Vein endothelial cell (primary cell): ENCODE data around the gene GMPR2. TPM values are rescaled to one million over a fixed set of nuclear protein-coding genes. Genes with fewer than 3 reads are reported as not detected.

Experiments used
- small RNA-seq: library from RNA; depleted of rRNA; stranded (forward); fragments of <200 nt; gene quantifications from one replicate; pipeline ENCODE3, GENCODE V24; 2012
- total RNA-seq: library from RNA; depleted of rRNA; stranded (reverse); fragments of >200 nt; gene quantifications from 2 replicates; pipeline ENCODE4 v1.2.3, GENCODE V29; 2012

Gene GMPR2
- total RNA-seq: 67.4 and 69.9 TPM in 2 replicates

DNA sequence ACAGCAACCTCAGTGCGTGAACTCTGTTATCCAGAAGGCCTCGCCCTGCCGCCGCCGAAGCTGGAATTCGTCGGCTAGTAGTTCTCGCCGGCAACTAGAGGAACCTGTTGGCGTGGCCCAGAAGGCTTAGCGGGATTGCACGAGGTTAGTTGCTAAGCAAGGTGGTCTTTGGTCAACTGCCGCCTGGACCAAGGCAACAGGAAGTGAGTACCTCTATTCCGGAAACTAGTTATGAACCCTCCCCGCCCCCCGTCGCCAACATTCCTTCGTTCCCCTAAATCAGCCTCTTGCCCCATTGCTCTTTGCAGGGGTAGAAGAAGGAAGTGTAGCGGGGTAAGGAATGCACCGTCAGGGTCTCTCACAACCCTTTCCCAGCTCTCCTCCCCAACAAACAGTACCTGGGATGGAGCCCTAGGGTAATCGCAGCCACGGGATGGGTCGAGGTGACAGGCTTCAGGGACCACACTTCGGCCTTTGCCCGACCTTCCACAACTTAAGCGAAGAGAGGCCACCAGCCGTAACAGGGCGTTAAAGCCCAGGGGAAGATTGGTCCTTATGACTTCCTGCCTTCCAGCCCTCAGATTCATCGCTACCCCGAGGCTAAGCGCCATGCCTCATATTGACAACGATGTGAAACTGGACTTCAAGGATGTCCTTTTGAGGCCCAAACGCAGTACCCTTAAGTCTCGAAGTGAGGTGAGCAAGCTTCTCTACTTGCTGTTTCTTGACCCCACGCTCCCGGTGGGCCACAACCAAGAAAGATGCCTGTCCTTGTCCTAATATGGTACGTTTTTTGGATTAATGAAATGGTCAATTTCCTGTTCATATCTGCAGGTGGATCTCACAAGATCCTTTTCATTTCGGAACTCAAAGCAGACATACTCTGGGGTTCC lies at the start of gene GMPR2:
GMPR2 (plus strand) TSS at position 285 of the 893 bp plus-strand sequence; CDS start at position 610, 325 bp downstream.

DNA sequence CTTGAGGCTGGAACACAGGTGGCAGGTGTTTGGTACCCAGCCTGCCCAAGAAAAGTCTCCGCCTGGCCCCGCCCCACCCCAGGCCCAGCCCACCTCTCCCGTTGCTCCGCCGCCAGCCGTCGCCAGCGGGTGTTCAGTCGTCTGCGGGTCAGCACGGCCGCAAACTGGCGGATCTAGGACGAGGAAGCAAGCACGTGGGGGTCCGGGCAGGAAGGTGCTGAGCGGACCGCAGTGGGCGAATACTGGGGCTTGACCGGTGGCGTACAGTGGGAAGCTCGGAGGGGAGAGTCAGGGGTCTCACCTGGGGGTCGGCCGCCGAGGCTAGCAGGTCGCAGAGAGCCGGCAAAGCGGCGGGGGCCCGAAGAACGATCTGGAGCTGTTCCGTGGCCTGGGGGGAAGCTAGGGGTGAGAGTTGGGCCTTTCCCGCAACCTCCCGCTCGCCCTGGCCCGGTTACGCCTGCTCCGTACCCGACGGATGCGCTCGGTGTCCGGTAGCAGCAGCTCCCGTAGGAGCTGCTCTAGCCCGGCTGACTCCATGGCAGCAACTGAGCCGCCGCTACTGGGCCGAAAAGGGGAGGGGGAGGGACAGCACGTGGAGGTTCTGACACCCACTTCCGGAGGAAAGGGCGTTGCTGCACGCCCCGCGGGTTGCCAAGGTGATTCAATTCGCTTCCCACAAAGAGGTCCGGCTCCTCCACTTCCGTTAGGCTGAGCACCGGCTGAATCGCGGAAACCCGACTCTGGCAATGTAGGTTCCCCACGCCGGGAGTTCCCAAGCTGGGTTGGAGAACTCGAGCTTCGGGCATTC lies 44.3 kb upstream of the GMPR2 start, which contains the start of gene IPO4:
IPO4 (minus strand) TSS at position 566 of the 808 bp plus-strand sequence; CDS start at position 537, 29 bp downstream.

DNA sequence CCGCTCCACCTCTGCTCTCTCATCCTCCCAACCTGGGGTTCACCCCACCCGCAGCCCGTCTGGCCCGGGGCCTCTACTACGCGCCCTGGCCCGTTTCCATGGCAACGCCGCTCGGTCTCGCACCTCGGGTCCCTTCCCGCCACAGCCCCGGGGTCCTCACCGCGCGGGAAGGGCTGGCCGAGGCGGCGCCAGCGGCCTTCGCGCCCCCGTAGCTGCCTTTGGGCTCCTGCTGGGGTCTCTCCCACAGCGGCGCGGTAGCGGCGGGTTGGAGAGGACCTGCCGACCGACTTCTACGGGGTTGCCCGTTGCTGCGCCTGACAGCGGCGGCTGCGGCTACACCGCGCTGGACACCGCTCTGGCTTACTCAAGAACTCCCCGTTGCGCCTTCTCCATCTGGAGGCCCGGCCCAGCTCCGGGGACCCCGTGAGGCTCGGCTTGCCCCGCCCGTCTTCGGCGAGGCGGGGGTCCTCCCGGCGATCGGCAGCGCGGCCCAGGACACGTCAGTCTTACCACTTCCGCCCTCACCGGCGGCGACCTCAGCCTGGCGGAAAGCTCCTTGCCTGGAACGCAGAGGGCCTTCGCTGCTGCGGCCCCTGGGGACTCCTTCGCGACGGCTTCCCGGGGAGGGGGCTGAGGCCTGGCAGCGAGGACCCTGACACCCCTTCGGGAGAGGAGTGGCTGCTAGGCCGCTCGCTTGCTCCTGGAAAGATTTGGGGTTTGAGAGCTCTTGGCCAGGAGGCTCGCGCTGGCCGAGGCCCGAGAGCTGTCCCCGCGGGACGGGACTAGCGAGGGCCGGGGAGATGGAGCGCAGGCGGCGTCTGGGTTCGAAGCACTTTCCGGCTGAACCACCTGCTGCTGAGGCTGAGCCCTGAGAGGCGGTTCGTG lies 37.3 kb upstream of the GMPR2 start, which contains the start of gene TM9SF1:
TM9SF1 (minus strand) TSS at position 256 of the 885 bp plus-strand sequence. CDS start 422 bp downstream, outside the sequence.

DNA sequence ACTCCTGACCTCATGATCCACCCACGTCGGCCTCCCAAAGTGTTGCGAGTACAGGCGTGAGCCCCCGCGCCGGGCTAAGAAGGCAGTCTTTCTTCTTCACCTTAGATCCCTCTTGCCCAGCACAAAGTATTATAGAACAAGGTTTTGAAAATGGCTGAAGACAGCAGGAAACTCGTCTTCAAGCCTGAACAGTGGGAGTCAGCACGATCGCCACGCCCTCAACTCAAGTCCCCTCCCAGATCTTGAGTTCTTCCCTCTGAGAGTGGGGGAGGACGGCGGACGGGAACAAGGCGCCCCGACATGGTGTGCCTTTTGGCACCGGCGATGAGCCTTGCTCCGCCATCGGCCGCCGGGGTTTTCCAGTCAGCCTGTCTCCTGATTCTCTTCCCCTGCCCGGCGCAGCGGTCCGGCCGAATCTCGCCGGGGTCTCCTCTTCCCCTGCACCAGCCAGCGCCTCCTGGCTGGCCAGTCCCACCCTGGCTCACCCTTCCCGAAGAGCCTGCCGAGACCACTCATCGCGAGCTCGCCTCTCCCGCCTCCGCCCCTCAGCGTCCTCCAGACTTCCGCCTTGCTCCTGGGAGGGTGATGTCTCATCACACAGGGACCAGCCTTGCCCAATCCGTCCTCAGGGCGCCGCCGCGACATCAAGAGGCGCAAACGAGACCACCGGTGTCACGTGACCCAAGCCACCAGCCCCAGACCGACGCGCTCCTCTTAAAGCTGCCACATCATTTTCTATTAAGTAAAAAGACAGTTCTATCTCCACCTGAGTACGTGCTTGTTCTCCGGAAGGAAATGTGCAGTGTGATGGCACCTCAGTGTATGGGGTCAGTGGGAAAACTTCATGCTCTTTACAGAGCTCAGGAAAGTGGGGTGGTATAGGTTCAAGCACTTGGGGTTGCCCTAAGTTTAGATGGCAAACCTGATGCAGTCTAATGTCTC lies 19.5 kb upstream of the GMPR2 start, which contains the start of gene CHMP4A:
CHMP4A (minus strand) TSS at position 565 of the 942 bp plus-strand sequence; CDS start at position 516, 49 bp downstream.

DNA sequence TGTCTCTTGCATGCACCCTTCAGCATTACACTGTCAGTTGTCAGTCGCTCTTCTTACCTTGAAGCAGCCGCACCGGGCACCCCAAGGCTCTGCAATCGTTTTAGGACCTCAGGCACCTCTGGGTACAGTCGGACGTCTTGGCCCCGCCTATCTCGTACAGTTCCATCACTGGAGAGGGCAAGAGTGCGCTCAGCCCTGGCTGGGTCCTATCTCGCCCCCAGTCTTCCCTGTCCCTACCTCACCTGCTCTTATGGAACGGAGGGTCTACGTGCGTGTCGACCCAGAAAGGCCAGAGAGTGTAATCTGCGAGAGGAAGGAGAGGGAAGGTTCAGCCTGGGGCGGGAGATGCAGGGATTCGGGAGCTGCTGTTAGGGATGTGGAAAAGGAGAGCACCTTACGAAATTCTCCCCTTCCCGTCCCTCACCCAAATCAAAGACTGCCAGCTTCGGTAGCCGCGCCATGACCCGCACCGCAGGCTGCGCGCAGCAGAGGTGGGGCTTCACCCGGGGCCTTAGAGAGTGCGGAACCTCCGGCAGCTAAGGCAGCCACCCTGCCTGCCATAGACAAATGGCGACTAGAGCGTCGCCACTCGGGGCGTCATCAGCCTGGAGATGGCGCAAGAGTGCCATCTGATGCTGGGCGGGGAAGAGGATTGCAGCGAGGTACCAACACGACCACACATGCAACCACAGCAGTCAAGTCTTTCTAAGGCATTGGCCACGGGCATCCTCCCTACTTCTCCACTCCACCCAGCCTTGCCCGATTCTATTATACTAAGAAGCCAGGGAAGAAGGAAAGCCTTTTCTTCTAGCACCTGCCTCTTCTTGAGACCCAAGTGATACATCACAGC lies 17.0 kb upstream of the GMPR2 start, which contains the start of gene MDP1:
MDP1 (minus strand) TSS at position 572 of the 850 bp plus-strand sequence; CDS start at position 461, 111 bp downstream.

DNA sequence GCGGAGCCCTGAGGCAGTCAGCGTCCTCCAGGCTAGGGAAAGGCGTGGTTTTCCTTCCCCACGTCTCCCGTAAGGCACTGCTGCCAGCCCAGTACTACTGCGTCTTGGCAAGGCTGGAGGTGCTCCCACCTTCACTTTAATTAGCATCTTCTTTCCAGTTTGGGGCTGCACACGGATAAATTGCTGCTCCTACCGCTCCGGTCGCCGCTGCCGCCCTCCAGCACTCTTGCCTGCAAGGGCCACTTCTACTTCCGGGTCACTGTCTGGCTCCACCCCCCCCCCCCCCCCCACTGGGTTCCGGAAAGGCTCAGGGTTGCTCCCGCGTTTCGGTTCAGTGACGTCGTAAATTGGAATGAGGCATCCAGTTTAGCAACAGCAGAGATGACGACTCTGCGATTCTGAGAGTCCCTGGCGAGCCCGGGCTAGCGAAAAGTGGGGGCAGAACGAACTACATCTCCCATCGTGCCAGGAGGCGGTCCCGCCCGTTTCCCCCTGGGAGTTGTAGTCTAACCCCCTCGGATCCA lies 546 bp upstream of the GMPR2 start, which contains the start of gene NEDD8:
NEDD8 (minus strand) TSS at position 247 of the 524 bp plus-strand sequence; CDS start at position 147, 100 bp downstream.

DNA sequence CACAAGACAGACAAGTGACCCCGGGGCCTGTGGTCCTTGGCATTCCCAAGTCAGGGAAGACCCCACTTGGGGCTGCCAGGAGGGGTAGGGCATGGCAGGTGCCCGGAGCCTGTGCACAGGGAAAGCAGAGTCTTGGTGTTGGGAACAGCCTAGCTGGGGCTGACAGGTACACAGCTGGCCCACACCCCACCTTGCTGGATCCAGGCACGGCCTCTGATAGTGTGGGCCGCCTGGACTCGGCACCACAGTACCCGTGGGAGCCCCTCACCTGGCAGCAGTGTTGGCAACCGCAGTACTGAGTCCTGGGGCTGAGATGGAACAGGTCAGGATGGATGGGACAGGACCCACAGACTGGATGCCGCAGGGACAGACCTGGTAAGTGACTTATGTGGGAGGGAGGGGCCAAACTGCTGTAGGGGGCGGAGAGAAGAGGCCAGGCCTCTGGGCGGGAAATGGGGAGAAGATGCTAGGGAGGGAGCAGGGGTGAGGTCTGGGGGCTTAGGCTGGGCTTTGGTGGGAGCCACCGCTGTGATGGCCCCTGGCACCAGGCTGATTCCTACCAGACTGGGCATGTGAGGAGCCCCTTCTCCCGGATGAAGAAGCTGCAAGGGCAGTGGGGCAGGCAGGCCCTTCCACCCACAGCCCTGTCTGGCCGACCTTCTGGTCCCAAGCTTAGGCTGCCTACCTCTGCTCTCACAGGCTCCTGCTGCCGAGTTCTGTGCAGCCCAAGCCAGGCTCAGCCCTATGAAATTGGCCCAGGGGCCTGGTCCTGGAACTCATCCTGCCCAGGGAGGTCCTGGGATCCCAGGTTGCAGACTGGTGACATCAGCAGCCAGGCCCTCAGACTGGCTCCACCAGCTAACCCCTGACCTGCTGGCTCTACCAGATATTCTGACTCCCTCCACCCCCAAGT lies 30.3 kb downstream of the GMPR2 start, which contains the start of gene TGM1:
TGM1 (minus strand) TSS at position 357 of the 913 bp plus-strand sequence. CDS start 825 bp downstream, outside the sequence.

DNA sequence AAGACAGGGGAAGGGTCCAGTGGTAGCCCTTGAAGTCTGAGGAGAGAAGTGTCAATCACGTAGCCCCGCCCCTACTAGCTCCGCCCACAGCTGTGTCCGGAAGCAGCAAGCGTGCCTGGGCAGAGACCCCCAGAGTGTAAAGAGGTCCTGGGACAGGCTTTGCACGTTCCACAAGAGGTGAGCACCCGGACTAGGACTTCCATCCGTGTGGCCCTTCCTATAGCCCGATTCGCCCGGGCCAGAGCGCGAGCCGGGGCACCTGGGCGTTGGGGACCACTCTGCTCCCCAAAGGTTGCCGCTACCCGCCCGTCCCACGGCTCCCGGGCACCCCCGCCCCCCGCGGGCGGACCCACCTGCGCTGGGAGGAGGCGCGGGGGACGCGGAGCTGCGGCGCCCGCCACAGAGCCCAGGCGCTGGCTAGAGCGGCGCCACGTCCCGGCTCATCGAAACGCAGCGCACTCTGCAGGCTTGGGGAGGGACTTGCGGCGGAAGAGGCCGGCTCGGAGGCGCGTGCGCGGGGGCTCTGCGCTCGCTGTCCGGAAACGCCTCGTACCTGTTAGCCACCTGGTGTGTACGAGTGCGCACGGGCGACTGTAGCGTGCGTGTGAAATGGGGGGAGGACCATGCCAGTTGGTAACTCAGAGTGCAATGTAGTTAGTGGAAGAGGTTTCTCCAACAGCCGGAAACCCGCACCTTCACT lies 38.6 kb downstream of the GMPR2 start, which contains the start of gene RABGGTA:
RABGGTA (minus strand) TSS at position 464 of the 700 bp plus-strand sequence. CDS start 482 bp downstream, outside the sequence.

Small RNAs within 50 kb of the gene (small RNA-seq; reads per million reads assigned to genes)
- gene AL136295.4 (0.13 reads per million), gene CHMP4A (0.08 reads per million), gene MDP1 (not detected)

Other genes with a start within 250 kb of the GMPR2 start
- 8.6 and 10.8 TPM in 2 replicates for gene DHRS4L2, start 244.0 kb upstream of the GMPR2 start, total RNA-seq
- gene CARMIL3, start 180.9 kb upstream of the GMPR2 start, total RNA-seq: under 0.01 TPM in 1 of 2 replicates, not detected in the other
- gene CPNE6, start 161.4 kb upstream of the GMPR2 start, total RNA-seq: not detected in 2 replicates
- 3.0 and 8.5 TPM in 2 replicates for gene PCK2, start 138.6 kb upstream of the GMPR2 start, total RNA-seq
- gene DCAF11, start 118.2 kb upstream of the GMPR2 start, total RNA-seq: 47.0 and 51.9 TPM in 2 replicates
- gene NRL, start 118.0 kb upstream of the GMPR2 start, total RNA-seq: 0.98 and 1.1 TPM in 2 replicates
- 0.65 TPM in 1 of 2 replicates, not detected in the other for gene FITM1, start 102.3 kb upstream of the GMPR2 start, total RNA-seq
- 68.6 and 101 TPM in 2 replicates for gene PSME1, start 96.7 kb upstream of the GMPR2 start, total RNA-seq
- gene EMC9, start 91.3 kb upstream of the GMPR2 start, total RNA-seq: 8.5 and 16.3 TPM in 2 replicates
- 54.7 and 62.1 TPM in 2 replicates for gene PSME2, start 86.3 kb upstream of the GMPR2 start, total RNA-seq
- 48.3 and 60.3 TPM in 2 replicates for gene RNF31, start 85.4 kb upstream of the GMPR2 start, total RNA-seq
- 31.0 and 35.6 TPM in 2 replicates for gene IRF9, start 71.7 kb upstream of the GMPR2 start, total RNA-seq
- 1.3 and 4.1 TPM in 2 replicates for gene REC8, start 60.8 kb upstream of the GMPR2 start, total RNA-seq
- 51.3 and 58.8 TPM in 2 replicates for gene IPO4, start 44.1 kb upstream of the GMPR2 start, total RNA-seq
- 53.6 and 62.3 TPM in 2 replicates for gene TM9SF1, start 37.5 kb upstream of the GMPR2 start, total RNA-seq
- 0.10 TPM in 1 of 2 replicates, not detected in the other for gene TSSK4, start 27.2 kb upstream of the GMPR2 start, total RNA-seq
- 25.6 and 33.3 TPM in 2 replicates for gene CHMP4A, start 19.4 kb upstream of the GMPR2 start, total RNA-seq
- 9.1 TPM in 2 replicates for gene MDP1, start 16.9 kb upstream of the GMPR2 start, total RNA-seq
- 128 and 131 TPM in 2 replicates for gene NEDD8, start 562 bp upstream of the GMPR2 start, total RNA-seq
- 55.5 and 59.4 TPM in 2 replicates for gene TINF2, start 9.7 kb downstream of the GMPR2 start, total RNA-seq
- gene TGM1, start 30.2 kb downstream of the GMPR2 start, total RNA-seq: 0.98 and 1.8 TPM in 2 replicates
- 35.1 and 45.1 TPM in 2 replicates for gene RABGGTA, start 38.7 kb downstream of the GMPR2 start, total RNA-seq
- 12.4 and 21.6 TPM in 2 replicates for gene DHRS1, start 66.9 kb downstream of the GMPR2 start, total RNA-seq
- 32.3 and 34.9 TPM in 2 replicates for gene NOP9, start 66.9 kb downstream of the GMPR2 start, total RNA-seq
- 1.6 and 3.0 TPM in 2 replicates for gene CIDEB, start 75.0 kb downstream of the GMPR2 start, total RNA-seq
- gene LTB4R2, start 77.2 kb downstream of the GMPR2 start, total RNA-seq: 6.5 and 10.6 TPM in 2 replicates
- gene LTB4R, start 78.6 kb downstream of the GMPR2 start, total RNA-seq: 2.9 and 3.2 TPM in 2 replicates
- gene ADCY4, start 102.1 kb downstream of the GMPR2 start, total RNA-seq: 55.1 and 90.2 TPM in 2 replicates
- 4.2 and 4.9 TPM in 2 replicates for gene RIPK3, start 107.1 kb downstream of the GMPR2 start, total RNA-seq
- gene NFATC4, start 135.3 kb downstream of the GMPR2 start, total RNA-seq: 11.4 and 20.0 TPM in 2 replicates
- gene NYNRIN, start 166.1 kb downstream of the GMPR2 start, total RNA-seq: 14.6 and 28.7 TPM in 2 replicates
- 1.2 and 1.3 TPM in 2 replicates for gene CBLN3, start 196.7 kb downstream of the GMPR2 start, total RNA-seq
- 46.6 and 61.7 TPM in 2 replicates for gene KHNYN, start 197.0 kb downstream of the GMPR2 start, total RNA-seq
- 15.0 and 15.8 TPM in 2 replicates for gene SDR39U1, start 209.8 kb downstream of the GMPR2 start, total RNA-seq